NB4 (cell line): ENCODE measurements around the gene NOS3.
"Not testable (repeated sequence)": the region's sequence is repeated elsewhere in the genome, so short reads cannot be mapped to it uniquely, and the experiment has no call there.

Experiments used
- DNase-seq: peaks from one replicate; pipeline ENCODE4 v3.0.0; 2010; ENCODE audit warnings: low read depth
- H3K4me3 ChIP-seq: one replicate; pipeline ENCODE4 v1.5.1; 2011; ENCODE audit warnings: mild to moderate bottlenecking, low read depth, low read length, moderate library complexity
- MYC ChIP-seq: IDR thresholded peaks from 2 replicates; pipeline ENCODE4 v1.6.1; 2011; ENCODE audit warnings: low read depth, low read length
- POLR2A ChIP-seq: IDR thresholded peaks from 2 replicates; pipeline ENCODE4 v1.6.1; 2011; ENCODE audit warnings: mild to moderate bottlenecking; ENCODE audit not compliant: insufficient read length; ENCODE audit errors: extremely low read depth
- TF ChIP-seq, protein P1 (sequence below): IDR thresholded peaks from one replicate; pipeline ENCODE4 v1.5.1; 2012; ENCODE audit warnings: low read depth, low read length
- TF ChIP-seq, protein P2 (sequence below): IDR thresholded peaks from 2 replicates; pipeline ENCODE4 v1.6.1; 2011; ENCODE audit warnings: low read depth, low read length

The NOS3 gene

DNA sequence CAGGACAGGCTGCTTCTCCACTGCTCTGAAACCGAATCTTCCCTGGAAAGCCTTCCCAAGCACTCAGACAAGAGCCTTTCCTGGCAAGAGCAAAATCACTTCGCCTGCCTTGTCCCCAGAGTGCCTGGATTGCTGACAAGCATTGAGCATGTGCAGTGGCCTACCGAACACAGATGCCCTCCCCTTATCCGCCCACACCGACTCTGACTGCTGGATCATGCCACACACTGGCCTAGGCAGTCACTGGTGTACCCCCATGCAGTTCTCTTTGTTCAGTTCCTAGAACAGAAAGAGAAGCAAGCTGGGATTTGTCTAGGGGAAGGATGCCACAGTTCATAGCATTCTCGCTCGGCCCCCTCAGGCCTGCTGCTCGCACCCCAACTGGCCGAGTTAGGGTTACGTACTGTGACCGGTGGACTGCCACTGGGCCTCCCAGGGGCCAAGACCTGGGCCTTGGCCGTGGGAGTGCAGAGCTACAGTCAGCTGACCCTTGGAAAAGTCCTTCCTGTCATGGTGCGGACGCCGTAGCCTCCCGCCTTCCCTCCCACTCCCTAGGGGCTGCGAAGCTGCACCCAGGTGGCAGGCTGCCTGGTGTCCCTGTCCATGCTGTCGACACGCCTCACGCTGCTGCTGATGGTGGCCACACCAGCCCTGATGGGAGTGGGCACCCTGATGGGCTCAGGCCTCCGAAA is 44.4 kb downstream of the NOS3 start:
- TF ChIP-seq MYC (no peak), POLR2A (no peak)
- TF ChIP-seq, protein P1, sequence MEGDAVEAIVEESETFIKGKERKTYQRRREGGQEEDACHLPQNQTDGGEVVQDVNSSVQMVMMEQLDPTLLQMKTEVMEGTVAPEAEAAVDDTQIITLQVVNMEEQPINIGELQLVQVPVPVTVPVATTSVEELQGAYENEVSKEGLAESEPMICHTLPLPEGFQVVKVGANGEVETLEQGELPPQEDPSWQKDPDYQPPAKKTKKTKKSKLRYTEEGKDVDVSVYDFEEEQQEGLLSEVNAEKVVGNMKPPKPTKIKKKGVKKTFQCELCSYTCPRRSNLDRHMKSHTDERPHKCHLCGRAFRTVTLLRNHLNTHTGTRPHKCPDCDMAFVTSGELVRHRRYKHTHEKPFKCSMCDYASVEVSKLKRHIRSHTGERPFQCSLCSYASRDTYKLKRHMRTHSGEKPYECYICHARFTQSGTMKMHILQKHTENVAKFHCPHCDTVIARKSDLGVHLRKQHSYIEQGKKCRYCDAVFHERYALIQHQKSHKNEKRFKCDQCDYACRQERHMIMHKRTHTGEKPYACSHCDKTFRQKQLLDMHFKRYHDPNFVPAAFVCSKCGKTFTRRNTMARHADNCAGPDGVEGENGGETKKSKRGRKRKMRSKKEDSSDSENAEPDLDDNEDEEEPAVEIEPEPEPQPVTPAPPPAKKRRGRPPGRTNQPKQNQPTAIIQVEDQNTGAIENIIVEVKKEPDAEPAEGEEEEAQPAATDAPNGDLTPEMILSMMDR = no peak
- TF ChIP-seq, protein P2, sequence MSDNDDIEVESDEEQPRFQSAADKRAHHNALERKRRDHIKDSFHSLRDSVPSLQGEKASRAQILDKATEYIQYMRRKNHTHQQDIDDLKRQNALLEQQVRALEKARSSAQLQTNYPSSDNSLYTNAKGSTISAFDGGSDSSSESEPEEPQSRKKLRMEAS = no peak
- no peak overlapping the region for H3K4me3 ChIP-seq
- no peak for DNase-seq

DNA sequence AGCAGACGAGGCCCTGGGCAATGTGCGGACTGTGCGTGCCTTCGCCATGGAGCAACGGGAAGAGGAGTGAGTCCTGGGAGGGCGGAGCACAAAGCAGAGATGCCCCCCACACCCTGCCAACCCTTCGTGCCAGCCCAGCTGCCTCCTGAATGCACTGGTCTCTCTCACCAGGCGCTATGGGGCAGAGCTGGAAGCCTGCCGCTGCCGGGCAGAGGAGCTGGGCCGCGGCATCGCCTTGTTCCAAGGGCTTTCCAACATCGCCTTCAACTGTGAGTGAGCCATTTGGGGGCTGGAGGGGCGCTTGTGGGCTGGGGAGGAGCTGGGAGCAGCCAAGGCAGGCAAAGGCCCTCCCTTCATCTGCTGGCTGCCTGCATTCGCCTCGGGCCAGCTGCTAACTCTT is 45.1 kb downstream of the NOS3 start:
- no peak for DNase-seq
- no peak for TF ChIP-seq MYC
- TF ChIP-seq, protein P1 = no peak

DNA sequence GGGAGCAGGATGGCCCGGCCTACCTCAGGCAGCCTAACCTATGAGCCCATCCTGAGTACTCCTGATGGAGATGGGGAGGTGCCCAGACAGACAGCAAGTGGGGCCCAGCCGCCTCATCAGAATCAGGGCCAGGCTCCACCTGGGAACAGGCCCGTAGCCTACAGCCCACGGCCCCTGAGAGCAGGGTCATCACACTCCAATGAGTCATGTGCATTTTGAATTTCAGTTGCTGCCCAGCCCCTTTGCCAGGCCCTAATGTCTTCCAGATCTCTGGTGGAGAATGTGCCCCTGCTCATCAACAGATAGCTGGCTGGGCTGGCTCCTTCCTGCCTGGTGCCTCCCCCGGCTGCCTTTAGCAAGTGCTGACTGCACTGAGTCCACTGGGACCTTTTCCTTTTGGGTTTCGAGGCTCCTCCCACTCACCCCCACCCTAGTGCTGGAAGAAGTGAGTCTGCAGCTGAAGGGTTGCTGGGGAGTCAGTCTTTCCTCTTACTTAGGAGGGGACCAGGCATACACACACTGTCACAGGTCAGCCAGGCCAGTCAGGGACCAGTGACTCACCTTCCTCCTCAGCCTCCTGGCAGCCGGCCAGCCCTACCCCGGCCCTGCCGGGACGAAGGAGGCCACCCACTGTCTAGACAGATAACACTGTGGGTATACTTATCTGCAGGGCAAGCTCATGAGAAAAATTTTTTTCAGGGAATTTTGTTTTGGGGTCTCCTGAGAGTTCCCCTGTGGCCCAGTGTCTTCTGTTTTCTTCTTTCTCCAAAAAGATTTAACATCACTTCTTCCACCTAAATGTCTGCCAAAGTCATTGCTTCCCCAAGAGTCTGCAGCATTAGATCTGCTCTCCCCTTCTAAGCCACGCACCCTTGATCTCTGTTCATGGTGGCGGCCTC is 48.4 kb downstream of the NOS3 start:
- peak; percentile 99 for DNase-seq
- no peak overlapping the region for H3K4me3 ChIP-seq
- TF ChIP-seq, protein P1 = no peak
- TF ChIP-seq, protein P2 = peak; percentile 14; the same call in 1 of the 2 replicates

More for the DNA sequence above, 45.1 kb downstream of the NOS3 start:
- no peak overlapping the region for H3K4me3 ChIP-seq

DNA sequence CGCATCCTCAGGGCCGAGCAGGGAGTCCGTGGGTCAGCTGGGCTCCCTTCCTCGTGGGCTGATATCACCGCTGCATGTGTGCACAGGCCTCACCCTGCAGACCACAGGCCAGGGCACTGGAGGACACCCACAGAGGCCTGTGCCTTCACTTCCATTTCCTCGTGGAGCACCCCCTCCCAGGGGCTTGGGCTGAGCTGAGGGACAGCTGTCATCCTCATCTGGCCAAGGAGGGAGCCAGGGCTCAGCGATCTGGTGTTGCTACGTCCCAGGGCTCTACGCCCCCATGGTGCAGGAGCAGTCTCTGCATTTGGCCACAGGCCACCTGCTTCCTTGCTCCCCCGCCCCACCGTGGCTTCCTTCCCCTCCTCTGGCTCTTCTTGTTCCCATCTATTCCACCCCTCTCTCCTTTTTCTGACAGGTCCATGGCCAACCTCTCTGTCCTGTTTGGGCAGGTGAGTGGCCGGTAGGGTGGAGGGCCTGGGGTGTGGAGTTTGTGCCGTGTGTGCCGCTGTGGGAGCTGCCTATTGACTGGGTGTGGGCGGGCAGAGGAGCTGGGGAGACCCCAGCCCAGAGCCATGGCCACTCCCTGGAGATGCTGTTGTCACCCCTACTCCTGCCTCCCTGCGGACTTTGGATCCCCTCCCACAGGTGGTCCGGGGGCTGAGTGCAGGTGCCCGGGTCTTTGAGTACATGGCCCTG is 49.2 kb downstream of the NOS3 start:
- H3K4me3 ChIP-seq = no peak overlapping the region
- TF ChIP-seq, protein P1 = no peak
- TF ChIP-seq, protein P2 = no peak
- TF ChIP-seq POLR2A (no peak), MYC (no peak)
- peak; percentile 54 for DNase-seq

DNA sequence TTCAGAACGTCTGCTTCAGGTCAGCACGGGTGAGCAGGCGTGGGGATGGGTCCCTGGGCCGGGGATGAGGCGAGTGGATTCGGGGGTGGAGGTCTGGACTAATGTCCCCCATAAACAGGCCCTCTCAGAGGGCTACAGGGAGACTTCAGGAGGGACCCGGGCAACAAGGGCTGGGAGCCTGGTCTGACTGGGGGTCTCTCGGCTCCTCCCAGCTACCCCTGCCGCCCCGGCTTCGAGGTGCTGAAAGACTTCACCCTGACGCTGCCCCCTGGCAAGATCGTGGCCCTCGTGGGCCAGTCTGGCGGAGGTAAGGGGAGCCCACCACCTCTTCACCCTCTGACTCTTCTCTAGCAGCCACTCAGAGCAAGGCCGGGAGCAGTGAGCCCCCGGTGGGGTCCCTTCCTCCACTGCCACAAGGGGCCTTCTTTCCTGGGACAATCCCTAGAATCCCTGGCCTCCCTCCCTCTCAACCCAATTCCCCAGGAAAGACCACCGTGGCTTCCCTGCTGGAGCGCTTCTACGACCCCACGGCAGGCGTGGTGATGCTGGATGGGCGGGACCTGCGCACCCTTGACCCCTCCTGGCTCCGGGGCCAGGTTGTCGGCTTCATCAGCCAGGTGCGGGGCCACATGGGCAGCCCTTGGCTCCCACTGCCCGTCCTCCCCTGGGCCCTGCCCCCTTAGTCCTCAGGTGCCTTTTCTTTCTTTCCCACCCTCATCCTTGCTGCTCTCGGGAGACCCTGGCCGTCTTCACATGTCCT is 50.0 kb downstream of the NOS3 start:
- TF ChIP-seq POLR2A (no peak), MYC (no peak)
- TF ChIP-seq, protein P1 = no peak
- TF ChIP-seq, protein P2 = no peak
- H3K4me3 ChIP-seq = no peak overlapping the region
- DNase-seq = no peak

DNA sequence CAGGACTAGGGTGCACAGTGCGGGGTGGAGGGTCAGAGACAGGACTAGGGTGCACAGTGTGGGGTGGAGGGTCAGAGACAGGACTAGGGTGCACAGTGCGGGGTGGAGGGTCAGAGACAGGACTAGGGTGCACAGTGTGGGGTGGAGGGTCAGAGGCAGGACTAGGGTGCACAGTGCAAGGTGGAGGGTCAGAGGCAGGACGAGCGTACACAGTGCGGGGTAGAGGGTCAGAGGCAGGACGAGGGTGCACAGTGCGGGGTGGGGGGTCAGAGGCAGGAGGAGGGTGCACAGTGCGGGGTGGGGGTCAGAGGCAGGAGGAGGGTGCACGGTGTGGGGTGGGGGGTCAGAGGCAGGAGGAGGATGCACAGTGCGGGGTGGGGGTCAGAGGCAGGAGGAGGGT is 52.6 kb downstream of the NOS3 start:
- not testable (repeated sequence) for H3K4me3 ChIP-seq, DNase-seq
